Fibroblast of skin of right biceps (primary cell): ENCODE results near the gene FAM227A.

Source experiments
- DNase-seq: peaks from one replicate; pipeline ENCODE4 v3.0.0-alpha.2; 2013

The FAM227A gene

DNA sequence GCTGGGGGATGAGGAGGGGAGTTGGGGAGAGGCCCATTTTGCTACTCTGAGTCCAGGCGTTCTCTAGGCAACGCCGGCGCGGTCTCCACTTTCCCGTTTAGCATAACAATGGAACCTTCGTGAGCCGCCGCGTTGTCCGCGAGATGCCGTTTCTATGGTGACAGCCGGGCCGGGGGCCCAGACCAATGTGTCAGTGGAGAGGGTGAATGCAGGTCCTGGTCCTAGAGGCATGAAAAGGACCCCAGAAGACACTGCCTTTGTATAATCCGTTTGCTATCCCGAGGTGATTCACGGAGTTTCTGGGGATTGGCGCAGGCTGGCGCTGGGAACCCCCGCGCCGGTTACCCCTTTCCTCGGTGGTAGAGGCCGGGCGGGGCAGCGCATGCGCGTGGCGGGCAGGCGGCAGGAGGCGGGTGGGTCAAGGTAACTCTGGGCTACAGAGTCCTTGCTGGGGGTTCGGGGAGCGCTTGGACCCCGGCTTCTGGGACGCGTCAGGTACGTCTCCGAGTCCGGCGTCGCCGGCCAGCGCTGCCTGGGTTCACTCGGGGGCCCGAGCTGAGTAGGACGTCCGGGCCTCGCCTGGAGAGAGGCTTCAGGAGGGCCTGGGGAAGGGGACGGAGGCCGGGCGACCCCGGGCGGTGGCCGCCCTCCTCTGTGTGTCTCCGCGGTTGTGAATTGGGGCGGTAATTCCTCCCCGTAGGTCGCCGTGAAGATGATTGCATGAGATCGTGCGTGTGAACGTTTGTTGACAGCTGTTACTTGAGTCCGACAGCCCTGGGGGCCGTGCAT is at the start of gene FAM227A, which contains the start of gene CBY1:
TSS of gene FAM227A (minus strand) at position 137 of the 789 bp plus-strand sequence. CDS start 6,224 bp downstream, outside the sequence.
TSS of gene CBY1 (plus strand) at position 383 of the 789 bp plus-strand sequence. CDS start 11,417 bp downstream, outside the sequence.
- DNase-seq = peak; percentile 85

DNA sequence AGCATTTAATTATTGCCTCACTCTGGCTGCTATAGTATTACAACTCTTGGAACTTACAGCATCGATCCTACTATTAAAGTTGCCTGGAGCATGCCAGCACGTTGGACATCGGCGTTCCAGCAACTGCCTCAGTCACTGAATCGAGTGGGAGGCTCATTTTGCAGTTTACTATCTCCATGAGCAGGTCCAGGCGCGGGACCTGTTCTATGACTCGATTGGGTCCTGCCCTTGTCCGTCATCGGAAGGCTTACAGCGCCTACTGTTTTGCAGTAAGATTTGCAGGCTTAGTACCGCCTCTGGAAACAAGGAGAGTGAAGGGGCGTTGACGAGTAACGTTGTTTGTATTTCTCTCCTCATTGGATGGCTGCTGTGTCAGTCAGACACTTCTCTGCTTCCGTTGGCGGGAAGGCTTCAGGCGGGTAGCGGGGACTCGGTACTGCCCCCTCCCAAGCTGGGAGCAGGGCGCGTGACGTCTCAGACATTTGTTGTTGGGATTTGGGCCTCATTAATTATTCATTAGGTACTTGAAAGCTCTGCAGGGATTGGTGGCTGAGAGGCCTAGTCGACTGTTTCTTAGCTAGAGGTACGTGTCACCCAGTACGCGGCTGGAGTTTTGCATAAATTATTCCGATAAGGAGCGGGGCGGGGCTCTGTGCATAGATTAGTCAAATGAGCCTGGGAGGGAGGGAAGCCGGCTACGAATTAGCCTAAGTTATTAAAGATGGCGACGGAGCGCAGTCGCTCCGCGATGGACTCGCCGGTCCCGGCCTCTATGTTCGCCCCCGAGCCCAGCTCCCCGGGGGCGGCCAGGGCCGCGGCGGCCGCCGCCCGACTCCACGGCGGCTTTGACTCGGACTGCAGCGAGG is 49.3 kb upstream of the FAM227A start, which contains the start of gene GTPBP1:
TSS of gene GTPBP1 (plus strand) at position 710 of the 866 bp plus-strand sequence. CDS start at position 722, 12 bp downstream.
- peak; percentile 100 for DNase-seq

DNA sequence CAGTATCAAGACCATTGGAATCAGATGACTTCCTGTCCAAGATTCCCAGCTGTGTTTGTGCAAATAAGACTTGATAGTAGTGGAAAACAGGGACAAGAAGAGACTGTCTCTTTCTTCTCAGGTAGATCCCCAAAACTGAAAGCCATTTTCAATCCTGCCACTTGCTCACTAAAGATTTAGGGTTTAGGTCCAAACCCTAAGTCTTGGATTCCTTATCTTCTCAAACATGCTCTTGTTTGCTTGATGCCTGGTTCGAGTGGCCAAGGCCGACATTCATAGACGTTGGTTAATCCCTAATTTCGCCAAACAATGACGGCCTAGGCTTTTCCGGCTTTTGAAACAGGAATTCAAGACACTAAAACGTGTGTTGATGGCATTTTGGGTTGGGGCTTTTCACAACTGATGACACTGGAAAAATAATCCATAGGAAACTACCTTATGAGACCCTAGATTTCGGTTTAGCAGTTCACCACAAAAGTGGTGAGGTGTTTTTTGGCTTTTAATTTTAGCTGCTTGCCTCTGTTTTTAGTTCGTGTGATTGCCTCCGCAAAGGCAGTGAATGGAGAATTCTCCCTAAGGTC is 48.6 kb upstream of the FAM227A start:
- DNase-seq = no peak

DNA sequence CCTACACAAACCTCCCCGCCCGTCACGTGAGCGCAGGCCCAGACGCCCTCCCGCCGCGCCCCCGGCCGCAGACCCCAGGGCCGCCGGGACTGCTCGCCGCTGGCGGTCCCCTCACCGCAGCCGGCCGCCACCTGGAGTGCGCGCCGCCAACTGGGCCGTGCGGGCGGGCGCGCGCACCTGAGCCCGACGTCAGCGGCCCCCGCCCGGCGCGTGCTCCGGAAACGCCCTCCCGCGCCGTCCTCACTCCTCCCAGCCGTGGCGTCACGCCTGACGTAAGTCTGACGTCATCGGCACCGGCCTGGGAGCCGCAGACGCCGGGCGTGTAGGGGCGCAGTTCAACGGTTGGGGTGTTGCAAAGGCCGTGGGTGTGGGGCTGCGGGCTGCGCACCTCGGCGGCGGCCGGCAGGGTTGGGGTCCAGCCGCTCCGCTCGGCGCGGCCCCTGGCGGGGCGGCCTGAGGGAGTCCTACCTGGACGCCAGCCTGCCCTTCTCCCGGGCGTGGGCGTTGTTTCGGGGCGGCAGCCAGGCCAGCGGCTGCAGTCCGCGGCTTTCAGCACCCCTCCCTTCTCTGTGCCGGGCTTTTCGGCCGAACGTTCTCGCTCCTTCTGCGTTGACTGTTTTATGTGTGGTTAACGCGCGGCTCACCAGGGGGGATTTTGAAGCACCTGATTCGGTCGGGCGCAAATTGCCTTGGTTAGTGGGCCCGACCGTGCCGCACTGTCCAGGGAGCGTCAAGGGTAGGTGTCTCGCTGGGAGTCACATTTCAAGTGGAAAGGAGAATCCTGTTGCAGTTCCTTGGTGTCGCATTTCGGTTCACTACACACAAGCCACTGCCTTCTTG is 44.8 kb upstream of the FAM227A start, which contains the start of gene JOSD1:
TSS of gene JOSD1 (minus strand) at position 155 of the 840 bp plus-strand sequence. CDS start 956 bp downstream, outside the sequence.
- peak; percentile 95 for DNase-seq

DNA sequence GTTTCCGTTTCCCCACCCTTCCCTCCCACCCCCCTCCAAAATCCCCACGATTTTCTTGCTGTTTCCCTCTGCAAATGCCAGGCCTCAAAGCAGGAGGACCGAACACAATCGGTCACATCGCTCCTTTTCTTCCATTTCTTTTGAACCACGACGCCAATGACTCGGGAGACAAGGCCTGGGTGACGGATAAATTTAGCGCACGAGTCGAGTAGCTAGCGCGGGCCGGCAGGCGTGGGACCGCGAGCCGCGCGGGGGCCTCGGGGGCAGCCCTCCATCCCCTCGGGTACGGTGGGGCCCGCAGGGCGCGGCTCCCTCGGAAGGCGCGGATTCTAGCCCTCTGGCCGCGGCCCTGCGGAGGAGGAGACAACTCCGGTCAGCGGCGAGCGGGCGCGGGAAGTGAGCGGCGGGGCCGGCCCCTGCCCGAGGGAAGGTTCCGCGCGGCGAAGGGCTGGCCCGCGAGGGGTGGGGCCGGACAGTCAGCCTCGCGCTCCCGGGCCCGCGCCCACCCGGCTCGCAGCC is 44.1 kb upstream of the FAM227A start:
- DNase-seq = no peak

DNA sequence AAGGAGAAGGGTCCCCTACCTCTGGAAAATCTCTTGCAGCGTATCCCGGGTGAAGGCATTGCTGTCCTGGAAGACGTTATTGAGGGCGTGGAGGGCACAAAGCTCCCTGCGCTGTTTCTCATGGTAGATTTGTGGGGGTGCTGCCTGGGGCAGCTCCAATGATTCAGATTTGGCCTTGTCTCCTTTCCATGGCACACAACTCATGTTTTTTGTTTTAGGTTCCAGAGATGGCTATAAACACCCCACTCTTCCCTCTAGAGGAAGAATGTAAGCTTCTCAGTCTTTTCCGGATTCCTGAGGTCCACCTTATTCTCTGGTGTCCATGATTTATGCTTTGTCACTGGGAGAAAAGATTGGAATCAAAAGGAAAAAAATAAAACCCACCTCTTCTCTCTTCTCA is 43.6 kb upstream of the FAM227A start:
- peak; percentile 61 for DNase-seq

DNA sequence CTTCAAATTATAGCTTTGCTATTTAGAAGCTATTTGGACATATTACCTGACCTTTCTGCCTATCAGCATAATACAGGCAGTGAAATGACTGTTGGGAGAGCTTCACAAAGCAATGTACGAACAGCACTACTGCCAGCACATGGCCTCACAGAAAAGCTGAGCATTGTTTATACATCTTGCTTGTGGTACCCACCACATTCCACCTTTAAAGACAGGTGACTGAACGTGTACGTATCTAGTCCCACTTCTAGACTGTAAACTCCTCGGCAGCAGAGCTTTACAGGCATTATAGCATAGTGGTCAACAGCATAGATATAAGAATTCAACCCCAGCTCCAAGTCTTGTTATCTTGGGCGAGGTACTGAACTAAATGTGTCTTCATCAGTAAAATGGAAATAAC is 43.0 kb upstream of the FAM227A start:
- DNase-seq = no peak

DNA sequence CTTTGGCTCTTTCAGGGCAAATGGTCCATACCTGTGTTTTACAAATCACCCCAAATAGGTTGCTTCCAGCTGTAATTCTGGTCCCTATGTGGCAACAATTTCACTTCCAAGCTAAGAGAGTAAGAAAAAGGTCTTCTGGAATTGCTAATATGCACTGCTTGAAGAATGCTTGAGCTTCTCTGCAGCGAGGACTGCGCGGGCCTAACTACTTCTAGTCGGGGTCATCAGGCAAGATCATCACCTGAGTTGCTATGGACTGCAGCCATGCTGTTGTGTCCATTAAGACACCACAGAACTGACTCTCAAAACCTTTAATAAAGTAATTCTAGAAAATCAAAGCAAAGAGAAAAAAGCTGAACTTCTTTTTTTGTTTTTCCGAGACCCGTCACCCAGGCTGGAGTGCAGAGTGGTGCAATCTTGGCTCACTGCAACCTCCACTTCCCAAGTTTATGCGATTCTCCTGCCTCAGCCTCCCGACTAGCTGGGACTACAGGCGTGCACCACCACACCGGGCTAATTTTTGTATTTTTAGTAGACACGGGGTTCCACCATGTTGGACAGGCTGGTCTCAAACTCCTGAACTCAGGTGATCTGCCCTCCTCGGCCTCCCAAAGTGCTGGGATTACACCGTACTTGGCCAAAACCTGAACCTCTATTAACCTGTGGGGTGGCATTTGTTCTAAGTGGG is 42.4 kb upstream of the FAM227A start:
- no peak for DNase-seq

DNA sequence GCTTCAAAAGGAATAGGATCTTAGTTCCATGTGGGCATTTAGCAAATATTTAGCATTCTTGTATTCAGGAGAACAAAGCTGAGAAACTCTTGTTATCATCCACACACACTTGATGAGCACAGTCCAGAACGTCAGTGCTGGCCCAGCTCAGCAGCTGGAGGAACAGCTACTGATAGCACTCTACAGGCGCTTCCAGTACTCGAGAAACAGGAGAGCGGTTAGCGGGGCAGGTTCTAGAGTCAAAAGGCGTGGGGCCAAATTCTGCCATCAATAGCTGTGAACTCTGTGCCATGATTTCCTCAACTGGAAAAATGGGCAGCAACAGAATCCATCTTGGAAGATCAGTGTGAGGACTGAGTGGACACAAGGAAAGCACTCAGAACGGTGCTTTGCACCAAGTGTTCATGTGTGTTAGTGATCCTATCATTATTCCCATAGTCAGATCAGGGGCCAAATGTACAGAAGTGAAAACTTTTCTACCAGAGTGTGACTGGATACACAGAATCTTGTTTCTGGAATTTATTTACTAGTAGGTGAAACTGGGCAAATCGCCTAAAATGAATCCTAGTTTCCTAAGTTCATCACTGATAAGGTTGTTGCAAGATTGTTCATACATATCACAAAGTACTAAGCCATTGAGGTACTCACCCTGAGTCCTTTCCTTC is 41.4 kb upstream of the FAM227A start:
- DNase-seq = peak; percentile 19

DNA sequence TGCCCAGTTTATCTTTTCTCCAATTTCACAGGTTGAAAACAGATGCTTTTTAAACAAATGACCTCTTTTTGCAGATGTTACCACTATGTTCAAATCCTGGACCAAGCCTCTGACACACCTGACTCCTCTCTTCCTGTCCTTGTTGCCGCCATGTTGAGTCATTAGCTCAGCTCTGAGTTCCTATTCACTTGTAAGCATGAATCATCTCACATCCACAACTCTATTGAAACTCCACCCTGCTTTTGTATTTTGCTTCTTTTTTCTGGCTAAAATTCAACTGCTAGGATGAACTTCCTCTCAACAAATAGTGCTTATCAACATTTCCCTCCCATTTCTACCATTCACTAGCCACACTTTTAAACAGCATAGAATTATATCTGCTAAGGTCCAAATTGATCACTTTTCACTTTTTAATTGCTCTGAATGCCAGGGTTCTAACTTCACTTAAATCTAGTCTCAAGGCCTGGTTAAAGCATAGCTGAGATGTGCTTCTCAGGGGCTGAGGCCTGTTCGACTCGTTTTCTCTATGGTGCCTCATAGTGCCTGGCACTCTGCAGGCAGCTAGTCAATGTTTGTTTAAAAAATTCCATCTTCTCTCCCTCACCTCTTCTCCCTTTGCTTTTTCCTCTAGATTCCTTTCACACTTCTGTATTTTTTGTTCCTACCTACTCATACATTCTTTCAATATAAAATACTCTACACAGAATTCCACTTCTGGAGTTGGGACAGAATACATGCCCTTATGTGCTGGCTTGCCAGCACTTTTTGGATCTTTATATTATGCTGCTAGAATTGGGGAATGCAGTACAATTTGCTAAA is 40.6 kb upstream of the FAM227A start:
- peak; percentile 81 for DNase-seq

DNA sequence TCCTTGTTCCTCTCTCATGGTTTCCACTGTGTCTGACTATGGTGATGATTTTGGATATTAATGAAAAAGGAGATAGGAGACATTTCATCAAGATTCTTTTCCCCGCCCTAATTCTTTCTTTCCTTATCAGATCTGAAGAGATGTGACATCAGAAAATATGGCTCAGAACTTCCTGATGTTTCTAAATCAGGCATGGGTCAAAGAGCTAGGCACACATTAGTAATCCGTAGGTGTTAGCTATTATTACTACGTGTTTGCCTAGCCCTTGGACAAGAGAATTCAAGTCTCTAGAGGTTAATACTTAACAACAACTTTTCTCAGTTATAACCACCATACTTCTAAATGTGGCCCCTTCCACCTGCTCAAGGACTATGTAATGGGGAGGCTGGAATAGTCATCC is 38.7 kb upstream of the FAM227A start:
- no peak for DNase-seq

DNA sequence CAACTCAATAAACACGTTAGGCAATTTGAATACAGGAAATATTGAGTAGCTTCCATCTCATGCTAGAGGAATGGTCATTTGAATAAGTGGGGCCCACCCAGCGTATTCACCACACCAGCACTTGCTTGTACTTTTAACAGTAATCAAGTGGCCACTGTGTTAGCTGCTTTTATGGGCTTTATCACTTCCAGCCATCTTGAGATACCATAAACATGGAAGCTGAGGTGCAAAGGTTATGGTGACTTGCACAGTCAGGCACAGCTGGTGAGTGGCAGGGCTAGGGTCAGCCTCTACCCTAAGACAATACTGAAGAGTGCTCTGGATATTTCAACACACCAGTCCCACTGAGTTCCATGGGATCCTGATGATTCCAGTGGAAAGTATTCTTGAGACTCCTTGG is 37.9 kb upstream of the FAM227A start:
- no peak for DNase-seq

DNA sequence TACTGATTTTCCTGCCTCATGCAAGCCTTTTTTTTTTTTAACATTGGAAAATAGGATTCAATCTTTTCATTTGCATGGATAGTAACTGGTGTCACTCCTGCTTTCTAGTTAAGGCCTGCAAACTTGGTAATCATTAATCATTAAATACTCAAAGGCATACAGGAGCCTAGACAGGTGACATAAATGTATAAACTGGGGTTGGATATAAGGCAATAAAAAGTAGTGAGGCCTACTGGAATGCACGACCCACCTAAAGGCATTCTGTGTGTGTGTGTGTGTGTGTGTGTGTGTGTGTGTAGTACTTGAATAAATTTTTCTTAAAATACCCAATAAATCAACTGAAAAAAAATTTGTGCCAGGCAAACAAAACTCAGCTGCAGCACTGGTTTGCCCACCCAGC is 33.5 kb upstream of the FAM227A start:
- no peak for DNase-seq

DNA sequence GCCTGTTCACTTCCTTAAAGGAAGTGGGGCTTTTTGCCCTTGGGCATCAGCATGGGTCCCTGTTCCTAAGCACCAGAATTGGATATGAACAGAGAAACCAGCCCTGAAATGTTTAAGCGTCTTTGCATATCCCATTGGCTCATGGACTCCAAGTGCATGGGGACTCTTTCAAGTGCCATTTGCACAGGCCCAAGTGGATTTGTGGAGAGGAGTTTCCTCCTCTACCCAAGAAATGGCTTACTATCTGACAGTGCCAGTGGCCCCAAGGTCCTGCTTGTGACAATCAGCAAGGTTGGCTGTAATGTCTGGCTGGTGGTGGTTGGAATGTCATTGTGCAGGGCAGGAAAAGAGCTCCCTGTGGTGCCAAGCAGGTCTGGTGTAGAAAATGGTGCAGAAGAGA is 29.6 kb upstream of the FAM227A start:
- DNase-seq = no peak

DNA sequence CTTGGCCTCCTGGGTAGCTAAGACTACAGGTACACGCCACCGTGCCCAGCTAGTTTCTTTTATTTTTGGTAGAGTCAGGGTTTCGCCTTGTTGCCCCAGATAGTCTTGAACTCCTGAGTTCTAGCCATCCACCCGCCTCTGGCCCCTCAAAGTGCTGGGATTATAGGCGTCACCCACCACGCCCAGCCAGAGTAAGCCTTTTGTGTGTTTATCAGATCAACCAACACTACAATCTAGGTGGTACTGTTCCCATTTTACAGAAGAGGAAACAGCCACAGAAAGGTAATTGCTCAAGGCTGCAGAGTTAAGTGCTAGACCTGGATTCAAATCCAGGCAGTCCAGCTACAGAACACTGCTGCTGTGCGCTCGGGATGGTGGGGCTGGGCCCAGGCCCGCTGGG is 28.7 kb upstream of the FAM227A start:
- DNase-seq = no peak

DNA sequence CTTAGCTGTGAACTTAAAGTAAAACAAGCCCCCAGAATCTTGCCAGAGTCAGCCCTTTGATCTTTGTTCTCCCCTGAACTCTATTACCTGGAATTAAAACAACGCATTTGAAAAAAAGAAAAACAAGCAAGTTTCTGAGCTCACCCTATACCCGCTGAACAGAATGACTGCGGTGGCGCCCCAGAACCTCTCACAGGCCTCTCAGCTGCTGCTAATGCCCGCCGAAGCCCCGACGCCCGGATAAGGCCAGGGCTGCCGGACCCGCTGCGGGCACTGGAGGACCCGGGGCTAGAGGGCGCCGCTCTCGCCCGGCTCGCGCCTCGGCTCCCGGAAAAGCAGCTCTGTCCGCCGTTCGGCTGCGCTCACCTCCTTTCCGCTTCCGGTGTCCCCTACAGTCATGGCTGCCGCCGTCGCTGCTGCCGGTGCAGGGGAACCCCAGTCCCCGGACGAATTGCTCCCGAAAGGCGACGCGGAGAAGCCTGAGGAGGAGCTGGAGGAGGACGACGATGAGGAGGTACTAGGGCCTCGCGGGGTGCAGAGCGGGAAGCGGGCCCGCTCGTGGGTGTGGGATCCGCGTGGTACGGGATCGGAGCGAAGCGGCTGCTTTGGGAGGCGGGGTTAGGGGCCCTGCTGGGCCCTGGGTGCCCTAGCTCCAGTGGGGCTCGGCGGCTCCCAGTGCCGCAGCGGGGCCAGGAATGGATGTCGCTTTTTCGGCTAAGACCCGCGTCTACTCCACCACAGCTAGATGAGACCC is 25.6 kb upstream of the FAM227A start, which contains the start of gene TOMM22:
TSS of gene TOMM22 (plus strand) at position 376 of the 754 bp plus-strand sequence. CDS start at position 398, 22 bp downstream.
- DNase-seq = peak; percentile 87

DNA sequence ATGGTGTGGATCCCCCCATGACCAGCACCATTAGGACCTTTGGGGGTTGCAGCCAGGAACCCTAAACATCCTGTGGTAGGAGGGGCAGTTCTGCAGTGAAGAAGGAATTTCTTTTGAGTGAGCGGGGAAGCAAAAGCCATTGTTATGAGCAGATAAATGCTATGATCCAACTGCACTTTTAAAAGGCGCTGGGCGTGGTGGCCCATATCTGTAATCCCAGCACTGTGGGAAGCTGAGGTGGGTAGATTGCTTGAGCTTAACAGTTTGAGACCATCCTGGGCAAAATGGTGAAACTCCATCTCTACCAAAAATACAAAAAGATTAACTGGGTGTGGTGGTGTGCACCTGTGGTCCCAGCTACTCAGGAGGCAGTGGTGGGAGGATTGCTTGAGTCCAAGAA is 19.6 kb upstream of the FAM227A start:
- DNase-seq = no peak

DNA sequence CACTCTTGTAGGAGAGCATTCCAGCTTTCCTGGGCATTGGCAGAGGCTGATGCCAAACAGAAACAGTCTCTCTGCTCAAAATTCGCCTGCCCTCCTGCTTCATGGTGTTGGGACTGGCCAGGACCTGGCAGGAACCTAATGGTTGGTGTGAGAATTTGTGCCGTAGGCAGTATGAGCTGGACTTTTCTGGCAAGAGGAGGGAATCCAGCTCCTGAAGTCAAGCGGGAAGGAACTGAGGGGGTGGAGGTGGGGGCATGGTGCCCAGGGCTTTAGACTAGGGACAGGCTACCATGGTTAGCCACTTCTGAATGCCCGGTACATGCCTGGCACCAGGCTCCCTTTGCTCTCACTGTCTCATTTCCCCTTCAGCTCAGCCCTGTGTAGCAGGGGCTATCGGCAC is 18.7 kb upstream of the FAM227A start:
- no peak for DNase-seq
